Activated CD4-positive, alpha-beta T cell treated with anti-CD3 and anti-CD28 coated beads for 36 hours (primary cell): ENCODE measurements around the gene ATF3. TPM values are rescaled to one million over a fixed set of nuclear protein-coding genes. Genes with fewer than 3 reads are reported as not detected.

Source experiments
- ATAC-seq: fragments of 200-7000 bp; cut with Tn5 transposase; one replicate; pipeline ENCODE4 v1.10.0; 2021; ENCODE audit warnings: mild to moderate bottlenecking, moderate library complexity
- CTCF ChIA-PET: fragments of 350-600 bp; sonication (Branson Sonifier 250); formaldehyde crosslinking; loops from one replicate; lab custom pipeline; 2021; ENCODE audit warnings: antibody characterized with exemption; lab: Charles Lee
- POLR2A ChIA-PET: fragments of 350-600 bp; sonication (Branson Sonifier 250); formaldehyde crosslinking; loops from one replicate; lab custom pipeline; 2021; ENCODE audit warnings: antibody characterized with exemption, inconsistent platforms; lab: Charles Lee
- DNase-seq: peaks from one replicate; pipeline ENCODE4 v3.0.0-alpha.2; 2020
- H3K27ac Mint-ChIP-seq: one replicate; pipeline ENCODE4 v1.8.0; 2021; ENCODE audit warnings: mixed read lengths
- H3K27me3 Mint-ChIP-seq: one replicate; pipeline ENCODE4 v1.8.0; 2021; ENCODE audit warnings: mixed read lengths
- H3K36me3 Mint-ChIP-seq: one replicate; pipeline ENCODE4 v1.8.0; 2021; ENCODE audit warnings: low read depth, mixed read lengths
- H3K4me1 Mint-ChIP-seq: one replicate; pipeline ENCODE4 v1.8.0; 2021; ENCODE audit warnings: mixed read lengths
- H3K4me3 Mint-ChIP-seq: one replicate; pipeline ENCODE4 v1.8.0; 2021; ENCODE audit warnings: mild to moderate bottlenecking, moderate library complexity, mixed read lengths
- H3K9me3 Mint-ChIP-seq: one replicate; pipeline ENCODE4 v1.8.0; 2021; ENCODE audit warnings: low read depth, mixed read lengths
- intact Hi-C, 2 experiments: fragments of 100-400 bp; cut with DNase I in 1 of 2; cut with micrococcal nuclease in 1 of 2; formaldehyde crosslinking; loops; one replicate each; pipeline versions ENCODE4 v1.14.2 to v1.15.1; 2022 to 2024; cut with DNase I, micrococcal nuclease
- total RNA-seq, 2 experiments: library from RNA; stranded (reverse); gene quantifications; one replicate each; pipeline ENCODE4 v1.2.3, GENCODE V29; 2021

The ATF3 gene
- total RNA-seq, 2 experiments from 2014 or later, result 40.3 to 44.9 TPM

- ATAC-seq (no peak), DNase-seq (no peak)
- Mint-ChIP-seq H3K27me3 (peaks cover 22% of the 10 kb centered on the region), H3K36me3 (no peaks in the 10 kb centered on the region), H3K4me1 (peaks cover 13% of the 10 kb centered on the region), H3K4me3 (no peak overlapping the region), H3K27ac (no peak overlapping the region), H3K9me3 (no peaks in the 10 kb centered on the region)
- ChIA-PET POLR2A (no interaction called here), CTCF (interaction anchor here (0.6 to 2.6 kb wide), 3 partner anchors 11 to 596 kb away, joined by 3 to 14 read pairs (median 3); no protein-coding TSS in a partner anchor)
- intact Hi-C loops, result no loop called here
These were observed 33.4 kb downstream of the ATF3 start for GRCh38 chr1:212641956-212642355.

- ChIA-PET CTCF (interaction anchor here (1.0 to 1.2 kb wide), 2 partner anchors 12 to 238 kb away, joined by 3 read pairs; no protein-coding TSS in a partner anchor), POLR2A (no interaction called here)
- Mint-ChIP-seq H3K4me3 (no peak overlapping the region), H3K27me3 (peaks cover 16% of the 10 kb centered on the region), H3K36me3 (no peaks in the 10 kb centered on the region), H3K9me3 (no peaks in the 10 kb centered on the region), H3K4me1 (no peaks in the 10 kb centered on the region), H3K27ac (no peak overlapping the region)
- DNase-seq (no peak), ATAC-seq (no peak)
- intact Hi-C loops, result no loop called here
These were observed 35.3 kb downstream of the ATF3 start for GRCh38 chr1:212643877-212644276.

DNA sequence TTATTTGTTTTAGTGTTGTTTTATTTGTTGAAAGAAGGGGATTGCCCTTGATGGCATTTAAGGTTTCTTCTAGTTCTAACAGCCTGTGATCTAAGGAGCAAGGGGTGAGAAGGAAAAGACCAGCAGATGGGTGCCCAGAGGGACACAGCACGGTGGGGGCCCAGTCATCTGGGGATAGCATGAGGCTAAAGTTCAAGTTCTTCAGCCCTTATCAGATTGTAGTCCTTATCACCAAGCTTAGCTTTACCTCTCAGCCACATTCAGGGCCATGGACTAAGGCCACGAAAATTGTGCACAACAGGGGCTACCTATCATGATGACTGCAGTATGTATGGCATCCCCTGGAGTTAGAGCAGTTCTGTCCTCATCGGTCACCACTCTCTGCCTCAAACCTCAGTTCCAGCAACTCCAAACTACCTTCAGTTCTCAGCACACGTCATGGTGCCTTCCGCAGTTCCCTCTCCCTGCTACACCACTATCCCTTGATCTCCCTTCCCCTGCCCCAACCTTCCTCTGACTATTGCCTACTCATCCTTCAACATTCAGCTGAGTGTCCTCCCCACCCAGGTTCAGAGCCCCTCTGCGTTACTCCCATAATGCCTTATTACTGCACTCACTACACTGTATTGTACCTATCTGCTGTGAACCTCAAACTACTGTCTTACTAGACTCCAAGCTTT, 36.4 kb downstream of the ATF3 start:
- Mint-ChIP-seq H3K9me3 (no peaks in the 10 kb centered on the region), H3K27me3 (peaks cover 11% of the 10 kb centered on the region)

DNA sequence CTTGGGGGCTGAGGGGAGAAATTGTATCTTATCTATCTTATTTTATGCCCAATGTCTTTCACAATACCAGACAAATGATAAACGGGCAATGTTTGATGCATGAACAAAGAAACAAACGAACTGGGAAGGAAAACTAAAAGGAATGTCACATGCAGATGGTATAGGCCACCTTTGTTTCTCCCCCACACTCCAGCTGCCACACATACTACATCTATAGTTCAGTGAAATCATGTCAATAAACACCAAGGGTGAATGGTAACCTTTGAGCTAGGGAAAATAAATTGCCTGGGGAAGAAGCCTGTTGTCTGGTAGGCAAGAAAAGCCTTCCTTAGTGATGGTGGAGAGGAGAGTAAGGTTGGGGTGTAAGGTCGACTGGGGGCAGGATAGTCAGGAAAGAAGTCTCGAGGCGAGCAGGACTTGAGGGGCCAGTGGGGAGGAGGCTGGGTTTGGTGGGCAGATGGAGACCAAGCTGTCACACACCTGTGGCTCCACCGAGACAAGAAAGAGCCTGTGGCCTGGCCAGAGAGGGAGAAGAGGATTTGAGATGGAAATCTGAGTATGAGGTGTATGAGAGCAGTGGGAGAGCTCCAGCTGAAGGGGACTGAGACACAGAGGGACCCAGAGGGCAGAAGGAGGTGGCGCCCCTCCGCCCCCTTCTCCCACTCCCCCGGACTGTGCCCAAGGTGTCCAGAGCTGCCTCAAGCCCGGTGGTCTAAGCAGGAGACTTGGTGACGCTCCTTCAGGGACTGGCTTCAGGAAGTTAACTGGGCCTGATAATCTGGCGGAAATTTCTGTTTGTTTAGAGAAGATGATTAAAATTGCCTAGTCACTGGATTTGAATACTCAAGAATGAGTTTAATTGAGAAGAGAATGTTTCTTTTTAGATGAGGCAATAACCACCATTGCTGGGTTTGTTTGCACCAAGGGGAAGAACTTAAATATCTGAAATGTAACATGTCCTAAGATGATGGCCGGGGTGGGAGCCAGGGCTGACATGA, 37.3 kb downstream of the ATF3 start:
- DNase-seq (no peak), ATAC-seq (no peak)
- peaks cover 4% of the 10 kb centered on the region for H3K27me3 Mint-ChIP-seq
- H3K4me1 Mint-ChIP-seq, result no peaks in the 10 kb centered on the region
- no peak overlapping the region for H3K27ac Mint-ChIP-seq
- intact Hi-C loops, result no loop called here
- no peaks in the 10 kb centered on the region for H3K9me3 Mint-ChIP-seq
- no peak overlapping the region for H3K4me3 Mint-ChIP-seq
- H3K36me3 Mint-ChIP-seq, result no peaks in the 10 kb centered on the region
- POLR2A ChIA-PET, result no interaction called here
- CTCF ChIA-PET, result interaction anchor here (0.7 to 0.8 kb wide), 2 partner anchors 19 to 31 kb away, joined by 3 read pairs; no protein-coding TSS in a partner anchor

More for the DNA sequence above, 36.4 kb downstream of the ATF3 start:
- no peak for ATAC-seq
- Mint-ChIP-seq H3K4me1 (no peaks in the 10 kb centered on the region), H3K4me3 (no peak overlapping the region), H3K27ac (no peak overlapping the region), H3K36me3 (no peaks in the 10 kb centered on the region)
- DNase-seq, result no peak
- ChIA-PET POLR2A (no interaction called here), CTCF (interaction anchor here (0.8 kb wide), 1 partner anchor 20 kb away, joined by 3 read pairs; no protein-coding TSS in a partner anchor)
- intact Hi-C loops, result no loop called here

DNA sequence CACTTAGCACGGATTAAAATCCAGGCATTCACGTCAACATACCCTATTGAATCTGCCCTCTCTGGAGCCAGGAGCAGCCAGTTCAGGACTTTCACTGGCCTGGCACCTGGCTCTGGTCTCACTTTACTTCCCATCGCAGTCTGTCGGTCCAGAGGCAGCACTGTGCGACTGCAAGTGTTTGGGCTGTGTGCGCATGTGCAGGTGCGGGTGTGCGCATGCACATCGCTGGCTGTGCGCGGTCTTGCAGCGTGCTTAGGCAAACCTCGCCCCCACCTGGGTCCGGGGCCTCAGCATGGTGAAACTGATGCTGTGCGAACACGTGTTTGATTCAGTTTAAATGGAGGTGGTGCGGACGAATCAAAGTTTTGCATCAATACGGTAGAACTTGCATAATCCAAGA, 38.0 kb downstream of the ATF3 start:
- Mint-ChIP-seq H3K4me1 (no peaks in the 10 kb centered on the region), H3K27ac (no peak overlapping the region), H3K36me3 (no peaks in the 10 kb centered on the region), H3K27me3 (no peaks in the 10 kb centered on the region), H3K4me3 (no peak overlapping the region), H3K9me3 (no peaks in the 10 kb centered on the region)
- CTCF ChIA-PET, result interaction anchor here (0.5 kb wide), 1 partner anchor 649 kb away, joined by 5 read pairs; no protein-coding TSS in a partner anchor
- POLR2A ChIA-PET, result no interaction called here
- intact Hi-C loops, result no loop called here
- no peak for DNase-seq
- ATAC-seq, result no peak

GRCh38 chr1:212647004-212647403, 38.4 kb downstream of the ATF3 start:
- CTCF ChIA-PET, result interaction anchor here (0.5 to 3.1 kb wide), 4 partner anchors 18 to 649 kb away, joined by 3 to 13 read pairs (median 8); no protein-coding TSS in a partner anchor
- ATAC-seq (no peak), DNase-seq (no peak)
- H3K4me1 Mint-ChIP-seq, result no peaks in the 10 kb centered on the region
- no peak overlapping the region for H3K27ac Mint-ChIP-seq
- H3K9me3 Mint-ChIP-seq, result no peaks in the 10 kb centered on the region
- POLR2A ChIA-PET, result no interaction called here
- no peaks in the 10 kb centered on the region for H3K27me3 Mint-ChIP-seq
- no peaks in the 10 kb centered on the region for H3K36me3 Mint-ChIP-seq
- intact Hi-C loops, result no loop called here
- no peak overlapping the region for H3K4me3 Mint-ChIP-seq

- Mint-ChIP-seq H3K9me3 (no peaks in the 10 kb centered on the region), H3K4me1 (no peaks in the 10 kb centered on the region), H3K27ac (no peak overlapping the region), H3K36me3 (no peaks in the 10 kb centered on the region), H3K27me3 (no peaks in the 10 kb centered on the region), H3K4me3 (no peak overlapping the region)
- ATAC-seq, result no peak
- no peak for DNase-seq
- POLR2A ChIA-PET, result no interaction called here
- CTCF ChIA-PET, result interaction anchor here (1.0 to 3.1 kb wide), 3 partner anchors 17 to 192 kb away, joined by 3 to 13 read pairs (median 10); no protein-coding TSS in a partner anchor
- intact Hi-C loops, result no loop called here
These were observed 39.9 kb downstream of the ATF3 start for GRCh38 chr1:212648431-212648830.

DNA sequence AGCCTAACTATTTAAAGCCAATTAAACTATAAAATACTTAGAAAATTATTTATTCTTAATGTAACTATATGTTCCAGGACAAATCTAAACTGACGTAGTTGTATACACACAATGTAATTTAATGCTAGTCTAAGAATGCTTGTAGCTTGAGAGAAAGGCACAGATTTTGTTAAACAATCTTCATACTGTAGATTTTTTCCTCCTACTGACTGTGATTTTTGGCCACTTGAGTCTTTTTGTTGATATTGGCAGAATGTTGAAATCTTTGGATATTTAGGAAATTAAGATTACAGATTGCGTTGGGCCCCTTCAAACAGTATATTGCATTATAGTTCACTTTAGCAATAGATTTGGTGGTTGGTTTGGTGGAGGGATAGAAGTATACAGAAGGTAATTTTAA, 40.5 kb downstream of the ATF3 start:
- Mint-ChIP-seq H3K4me1 (no peaks in the 10 kb centered on the region), H3K27me3 (peaks cover under 1% of the 10 kb centered on the region), H3K27ac (no peak overlapping the region), H3K4me3 (no peak overlapping the region), H3K9me3 (no peaks in the 10 kb centered on the region), H3K36me3 (no peaks in the 10 kb centered on the region)
- DNase-seq (no peak), ATAC-seq (no peak)
- intact Hi-C loops, result no loop called here
- POLR2A ChIA-PET, result no interaction called here
- CTCF ChIA-PET, result interaction anchor here (1.3 to 3.1 kb wide), 4 partner anchors 16 to 346 kb away, joined by 3 to 13 read pairs (median 7); no protein-coding TSS in a partner anchor

- H3K4me1 Mint-ChIP-seq, result no peaks in the 10 kb centered on the region
- POLR2A ChIA-PET, result interaction anchor here (0.6 kb wide), 1 partner anchor 412 kb away, joined by 6 read pairs; no protein-coding TSS in a partner anchor
- CTCF ChIA-PET, result interaction anchor here (0.9 to 3.1 kb wide), 7 partner anchors 14 to 344 kb away, joined by 3 to 11 read pairs (median 4); no protein-coding TSS in a partner anchor
- intact Hi-C loops, result no loop called here
- no peak for ATAC-seq
- no peak for DNase-seq
- H3K27ac Mint-ChIP-seq, result no peak overlapping the region
- no peaks in the 10 kb centered on the region for H3K36me3 Mint-ChIP-seq
- no peaks in the 10 kb centered on the region for H3K9me3 Mint-ChIP-seq
- peaks cover 8% of the 10 kb centered on the region for H3K27me3 Mint-ChIP-seq
- H3K4me3 Mint-ChIP-seq, result no peak overlapping the region
These were observed 41.7 kb downstream of the ATF3 start for GRCh38 chr1:212650228-212650627.

- ChIA-PET CTCF (interaction anchor here (0.6 to 2.2 kb wide), 3 partner anchors 13 to 196 kb away, joined by 3 to 11 read pairs (median 4); no protein-coding TSS in a partner anchor), POLR2A (no interaction called here)
- Mint-ChIP-seq H3K4me3 (no peak overlapping the region), H3K27ac (no peak overlapping the region), H3K4me1 (no peaks in the 10 kb centered on the region), H3K9me3 (no peaks in the 10 kb centered on the region), H3K36me3 (no peaks in the 10 kb centered on the region), H3K27me3 (peaks cover 9% of the 10 kb centered on the region)
- intact Hi-C loops, result no loop called here
- DNase-seq, result no peak
- no peak for ATAC-seq
These were observed 43.0 kb downstream of the ATF3 start for GRCh38 chr1:212651521-212651920.

DNA sequence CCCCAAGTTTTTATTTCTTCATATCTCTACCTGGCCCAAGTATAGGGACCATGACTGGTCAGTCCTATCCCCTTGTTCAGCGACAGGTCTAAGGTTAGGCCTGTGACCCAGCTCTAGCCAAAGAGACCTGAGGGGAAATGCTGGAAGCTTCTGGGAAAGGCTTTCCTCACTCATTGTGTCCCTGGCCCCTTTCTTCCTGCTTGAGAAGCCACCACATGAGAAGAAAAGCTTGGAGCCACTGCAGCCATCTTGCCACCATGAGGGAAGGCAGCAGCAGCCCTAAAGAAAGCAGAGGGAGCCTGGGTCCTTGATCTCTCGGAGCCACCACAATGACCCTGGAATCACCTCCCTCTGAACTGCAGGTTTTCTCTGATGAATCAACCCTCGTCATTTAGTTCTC, 43.4 kb downstream of the ATF3 start:
- Mint-ChIP-seq H3K4me3 (no peak overlapping the region), H3K4me1 (no peaks in the 10 kb centered on the region), H3K27ac (no peak overlapping the region), H3K36me3 (no peaks in the 10 kb centered on the region), H3K9me3 (no peaks in the 10 kb centered on the region), H3K27me3 (peaks cover 9% of the 10 kb centered on the region)
- POLR2A ChIA-PET, result no interaction called here
- ATAC-seq, result no peak
- DNase-seq, result no peak
- CTCF ChIA-PET, result interaction anchor here (0.8 to 2.2 kb wide), 3 partner anchors 12 to 197 kb away, joined by 3 to 11 read pairs (median 8); no protein-coding TSS in a partner anchor
- intact Hi-C loops, result no loop called here
